H9 (cell line): ENCODE data around the gene TRANK1. TPM values are rescaled to one million over a fixed set of nuclear protein-coding genes. Genes with fewer than 3 reads are reported as not detected.

ENCODE experiments used
- DNase-seq: peaks from one replicate; pipeline ENCODE4 v3.0.0-alpha.2; 2017
- H2AFZ ChIP-seq: one replicate; pipeline ENCODE4 v1.6.1; 2013; ENCODE audit warnings: mild to moderate bottlenecking, low read length, control low read depth, moderate library complexity
- H2AK5ac ChIP-seq: 2 replicates; pipeline ENCODE4 v1.6.1; 2013; ENCODE audit warnings: low read length, control low read depth, mixed read lengths; ENCODE audit not compliant: insufficient read length
- H2BK120ac ChIP-seq: one replicate; pipeline ENCODE4 v1.6.1; 2013; ENCODE audit warnings: low read depth, mild to moderate bottlenecking, low read length, control low read depth, inconsistent platforms; ENCODE audit not compliant: poor library complexity, severe bottlenecking
- H2BK12ac ChIP-seq: 2 replicates; pipeline ENCODE4 v1.6.1; 2013; ENCODE audit warnings: low read length, control low read depth, mixed read lengths, low read depth; ENCODE audit not compliant: insufficient read length
- H2BK15ac ChIP-seq: 2 replicates; pipeline ENCODE4 v1.6.1; 2013; ENCODE audit warnings: low read depth, low read length, control low read depth
- H2BK20ac ChIP-seq: one replicate; pipeline ENCODE4 v1.6.1; 2013; ENCODE audit warnings: low read depth, mild to moderate bottlenecking, low read length, control low read depth, inconsistent platforms; ENCODE audit not compliant: poor library complexity, severe bottlenecking
- H2BK5ac ChIP-seq: 2 replicates; pipeline ENCODE4 v1.6.1; 2013; ENCODE audit warnings: low read length, control low read depth, mixed read lengths; ENCODE audit not compliant: insufficient read length
- H3K14ac ChIP-seq: 2 replicates; pipeline ENCODE4 v1.6.1; 2013; ENCODE audit warnings: low read length, control low read depth; ENCODE audit not compliant: insufficient read depth
- H3K18ac ChIP-seq: 2 replicates; pipeline ENCODE4 v1.6.1; 2013; ENCODE audit warnings: low read depth, mild to moderate bottlenecking, mixed read lengths, low read length, control low read depth; ENCODE audit not compliant: insufficient read length
- H3K23ac ChIP-seq: 2 replicates; pipeline ENCODE4 v1.6.1; 2013; ENCODE audit warnings: low read length, control low read depth, mixed read lengths, low read depth; ENCODE audit not compliant: insufficient read length
- H3K23me2 ChIP-seq: 2 replicates; pipeline ENCODE4 v1.6.1; 2013; ENCODE audit warnings: low read depth, mild to moderate bottlenecking, mixed read lengths, low read length, control low read depth; ENCODE audit not compliant: insufficient read length, poor library complexity, severe bottlenecking
- H3K27ac ChIP-seq: 2 replicates; pipeline ENCODE4 v1.5.1; 2013; ENCODE audit warnings: low read length, control low read depth, mixed read lengths, low read depth; ENCODE audit not compliant: insufficient read length
- H3K27me3 ChIP-seq: 2 replicates; pipeline ENCODE4 v1.6.1; 2013; ENCODE audit warnings: low read length, control low read depth, inconsistent platforms; ENCODE audit not compliant: insufficient read depth
- H3K4ac ChIP-seq: 2 replicates; pipeline ENCODE4 v1.6.1; 2013; ENCODE audit warnings: low read depth, mild to moderate bottlenecking, control low read depth, inconsistent platforms, low read length, moderate library complexity
- H3K4me1 ChIP-seq: 2 replicates; pipeline ENCODE4 v1.6.1; 2013; ENCODE audit warnings: low read length, control low read depth, inconsistent platforms; ENCODE audit not compliant: insufficient read depth
- H3K4me2 ChIP-seq: 2 replicates; pipeline ENCODE4 v1.6.1; 2013; ENCODE audit warnings: low read length, control low read depth, mixed read lengths; ENCODE audit not compliant: insufficient read length, insufficient read depth
- H3K56ac ChIP-seq: 2 replicates; pipeline ENCODE4 v1.6.1; 2013; ENCODE audit warnings: low read depth, mild to moderate bottlenecking, mixed read lengths, low read length, control low read depth; ENCODE audit not compliant: insufficient read length
- H3K79me1 ChIP-seq: 2 replicates; pipeline ENCODE4 v1.6.1; 2013; ENCODE audit warnings: low read depth, mild to moderate bottlenecking, moderate library complexity, low read length, control low read depth, inconsistent platforms; ENCODE audit not compliant: insufficient read depth, poor library complexity, severe bottlenecking
- H3K79me2 ChIP-seq: 2 replicates; pipeline ENCODE4 v1.6.1; 2013; ENCODE audit warnings: low read length, control low read depth, inconsistent platforms; ENCODE audit not compliant: insufficient read depth
- H3K9ac ChIP-seq: 2 replicates; pipeline ENCODE4 v1.6.1; 2013; ENCODE audit warnings: low read length, control low read depth, mixed read lengths; ENCODE audit not compliant: insufficient read length; ENCODE audit errors: extremely low read depth
- H3K9me3 ChIP-seq: one replicate; pipeline ENCODE4 v1.6.1; 2013; ENCODE audit warnings: low read depth, low read length, inconsistent platforms; ENCODE audit not compliant: control insufficient read depth
- H3T11ph ChIP-seq: one replicate; pipeline ENCODE4 v1.6.1; 2013; ENCODE audit warnings: mild to moderate bottlenecking, low read length, control low read depth, inconsistent platforms
- H4K20me1 ChIP-seq: one replicate; pipeline ENCODE4 v1.6.1; 2013; ENCODE audit not compliant: control insufficient read depth, insufficient read length, insufficient read depth
- H4K5ac ChIP-seq: 2 replicates; pipeline ENCODE4 v1.6.1; 2013; ENCODE audit warnings: low read depth, mild to moderate bottlenecking, mixed read lengths, low read length, control low read depth; ENCODE audit not compliant: insufficient read length
- H4K8ac ChIP-seq: replicated peaks from 2 replicates; pipeline ENCODE4 v1.6.1; 2013; ENCODE audit warnings: low read length, control low read depth, mixed read lengths, low read depth; ENCODE audit not compliant: insufficient read length
- H4K91ac ChIP-seq: 2 replicates; pipeline ENCODE4 v1.6.1; 2013; ENCODE audit warnings: low read depth, mild to moderate bottlenecking, moderate library complexity, mixed read lengths, low read length, control low read depth; ENCODE audit not compliant: insufficient read length
- H3K27ac Mint-ChIP-seq, 3 experiments: 2 replicates in 2 of 3; 3 replicates in 1 of 3; pipeline ENCODE4 v1.8.0; 2020 to 2021; ENCODE audit warnings: mixed read lengths in 3 of 3, mild to moderate bottlenecking in 1 of 3, moderate library complexity in 1 of 3
- H3K27me3 Mint-ChIP-seq: 2 replicates; pipeline ENCODE4 v1.8.0; 2021; ENCODE audit warnings: low read depth, mild to moderate bottlenecking, moderate library complexity, mixed read lengths
- H3K36me3 Mint-ChIP-seq, 3 experiments: 2 replicates in 2 of 3; 3 replicates in 1 of 3; pipeline ENCODE4 v1.8.0; 2020 to 2021; ENCODE audit warnings: low read depth in 3 of 3, mixed read lengths in 3 of 3; ENCODE audit not compliant: insufficient read depth in 1 of 3
- H3K4me1 Mint-ChIP-seq, 2 experiments: 2 replicates each; pipeline ENCODE4 v1.8.0; 2020; ENCODE audit warnings: mixed read lengths in 2 of 2
- H3K4me3 Mint-ChIP-seq, 2 experiments: 2 replicates in 1 of 2; 3 replicates in 1 of 2; pipeline ENCODE4 v1.8.0; 2020 to 2021; ENCODE audit warnings: mild to moderate bottlenecking in 2 of 2, mixed read lengths in 2 of 2, moderate library complexity in 1 of 2
- H3K9me3 Mint-ChIP-seq, 2 experiments: 2 replicates in 1 of 2; 3 replicates in 1 of 2; pipeline ENCODE4 v1.8.0; 2020; ENCODE audit warnings: mild to moderate bottlenecking in 2 of 2, mixed read lengths in 2 of 2, moderate library complexity in 1 of 2
- WGBS: extraction: QIAGEN DNeasy Blood & Tissue Kit; methylation state at CpG from one replicate; pipeline ENCODE4 v1.1.7; 2013; ENCODE audit warnings: missing lambda C conversion rate, low lambda C conversion rate, mixed read lengths; ENCODE audit not compliant: insufficient read length; ENCODE audit errors: extremely low coverage; 5-methylcytosine and 5-hydroxymethylcytosine counted together
- total RNA-seq: library from RNA; stranded (reverse); gene quantifications from 2 replicates; pipeline ENCODE4 v1.2.1, GENCODE V29; 2021
- TF ChIP-seq, protein P1 (sequence below): fragments of 200-600 bp; sonication (generic); conservative IDR thresholded peaks from 3 replicates; pipeline ENCODE4 v1.8.0; 2021; ENCODE audit warnings: antibody characterized with exemption, mild to moderate bottlenecking

Gene TRANK1
- total RNA-seq, 1 experiment from 2014 or later = 5.9 TPM

DNA sequence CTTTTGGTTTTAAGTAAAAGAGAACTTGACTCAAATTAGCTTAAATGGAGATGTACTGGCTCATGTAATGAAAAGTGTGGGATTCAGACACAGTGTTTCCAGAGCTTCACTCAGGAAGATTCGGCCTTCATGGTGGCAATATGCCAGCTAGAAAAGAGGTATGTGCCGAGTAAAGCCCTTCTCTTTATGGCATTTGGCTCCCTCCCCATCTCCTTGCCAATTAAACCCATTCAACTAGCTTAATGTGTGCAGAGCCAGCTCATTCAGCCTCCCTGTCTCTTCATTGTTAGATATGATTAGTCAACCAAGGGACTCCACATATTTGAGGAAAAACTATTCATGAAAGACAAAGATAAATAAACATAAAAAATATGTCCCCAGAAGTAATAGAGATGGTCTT lies 15.0 kb upstream of the TRANK1 start:
- no peak overlapping the region for H3K4me3 Mint-ChIP-seq
- Histone ChIP-seq H3K4ac (no peak overlapping the region), H3K23ac (no peak overlapping the region), H3K27ac (no peak overlapping the region), H3T11ph (no peak overlapping the region), H3K79me2 (no peaks in the 10 kb centered on the region), H2AFZ (no peak overlapping the region), H4K8ac (no peak overlapping the region), H3K4me2 (no peak overlapping the region), H3K79me1 (no peaks in the 10 kb centered on the region), H2BK5ac (no peak overlapping the region), H4K91ac (no peak overlapping the region), H2BK20ac (no peak overlapping the region), H2AK5ac (no peak overlapping the region), H3K9me3 (no peaks in the 10 kb centered on the region), H4K20me1 (no peaks in the 10 kb centered on the region), H2BK120ac (no peak overlapping the region), H2BK12ac (no peak overlapping the region), H3K14ac (no peak overlapping the region), H3K4me1 (no peaks in the 10 kb centered on the region), H3K9ac (no peak overlapping the region), H3K56ac (no peak overlapping the region), H4K5ac (no peak overlapping the region), H2BK15ac (no peak overlapping the region), H3K18ac (no peak overlapping the region), H3K27me3 (no peaks in the 10 kb centered on the region), H3K23me2 (no peaks in the 10 kb centered on the region)
- peaks cover 5 to 14% of the 10 kb centered on the region in 2 experiments for H3K4me1 Mint-ChIP-seq
- no peaks in the 10 kb centered on the region for H3K36me3 Mint-ChIP-seq
- H3K27me3 Mint-ChIP-seq = no peaks in the 10 kb centered on the region
- TF ChIP-seq, protein P1, sequence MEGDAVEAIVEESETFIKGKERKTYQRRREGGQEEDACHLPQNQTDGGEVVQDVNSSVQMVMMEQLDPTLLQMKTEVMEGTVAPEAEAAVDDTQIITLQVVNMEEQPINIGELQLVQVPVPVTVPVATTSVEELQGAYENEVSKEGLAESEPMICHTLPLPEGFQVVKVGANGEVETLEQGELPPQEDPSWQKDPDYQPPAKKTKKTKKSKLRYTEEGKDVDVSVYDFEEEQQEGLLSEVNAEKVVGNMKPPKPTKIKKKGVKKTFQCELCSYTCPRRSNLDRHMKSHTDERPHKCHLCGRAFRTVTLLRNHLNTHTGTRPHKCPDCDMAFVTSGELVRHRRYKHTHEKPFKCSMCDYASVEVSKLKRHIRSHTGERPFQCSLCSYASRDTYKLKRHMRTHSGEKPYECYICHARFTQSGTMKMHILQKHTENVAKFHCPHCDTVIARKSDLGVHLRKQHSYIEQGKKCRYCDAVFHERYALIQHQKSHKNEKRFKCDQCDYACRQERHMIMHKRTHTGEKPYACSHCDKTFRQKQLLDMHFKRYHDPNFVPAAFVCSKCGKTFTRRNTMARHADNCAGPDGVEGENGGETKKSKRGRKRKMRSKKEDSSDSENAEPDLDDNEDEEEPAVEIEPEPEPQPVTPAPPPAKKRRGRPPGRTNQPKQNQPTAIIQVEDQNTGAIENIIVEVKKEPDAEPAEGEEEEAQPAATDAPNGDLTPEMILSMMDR = no peak
- no CpG with 5 or more reads among the region's 2 CpGs for WGBS
- H3K27ac Mint-ChIP-seq = no peak overlapping the region
- no peak for DNase-seq
- no peaks in the 10 kb centered on the region; a peak in 1 of 5 replicates for H3K9me3 Mint-ChIP-seq
